Vagina (tissue), 2 donors: ENCODE results near the gene MMRN2.

Source experiments
- CTCF ChIP-seq, 3 experiments: fragments of 450-650 bp in 2 of 3; fragments of 200-600 bp in 1 of 3; sonication (generic) in 1 of 3; IDR thresholded peaks; one replicate each; pipeline ENCODE4 v1.5.1; 2017 to 2019; ENCODE audit warnings: antibody characterized with exemption in 3 of 3, mild to moderate bottlenecking in 2 of 3, moderate library complexity in 2 of 3
- POLR2AphosphoS5 ChIP-seq, 2 donors: sonication (generic); formaldehyde crosslinking; IDR thresholded peaks; one replicate each; pipeline ENCODE4 v1.9.0; 2017; ENCODE audit warnings: antibody characterized with exemption in 2 of 2, mild to moderate bottlenecking in 2 of 2, low read depth in 1 of 2; ENCODE audit not compliant: insufficient read depth in 1 of 2

DNA sequence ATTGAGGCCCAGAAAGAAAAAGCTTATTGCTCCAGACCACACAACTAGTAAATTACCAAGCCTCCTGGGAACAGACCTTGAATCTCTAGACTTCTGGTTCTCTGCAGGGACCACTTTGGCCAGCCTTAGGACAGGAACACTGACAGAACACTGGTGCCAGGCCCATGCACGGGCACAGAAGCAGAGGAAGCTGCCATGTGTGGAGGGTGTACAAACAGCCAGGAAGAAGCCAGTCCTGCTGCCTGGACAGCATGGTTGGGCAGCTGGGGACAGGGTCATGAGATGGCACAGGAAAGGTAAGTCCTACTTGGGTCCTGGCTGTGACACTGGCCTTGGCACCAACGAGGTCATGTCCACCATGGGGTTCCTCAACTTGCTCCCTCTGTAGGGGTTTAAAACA is 19.2 kb downstream of the MMRN2 start:
- TF ChIP-seq CTCF (IDR thresholded peaks at IDR 0.05), result no peak
- TF ChIP-seq POLR2AphosphoS5 (IDR thresholded peaks at IDR 0.05; ENCODE audit: insufficient read depth in 1 of 2, low read depth in 1 of 2), result no peak
